ENCODE data around the gene SERPINA12.
"Not testable (repeated sequence)": the region's sequence is repeated elsewhere in the genome, so short reads cannot be mapped to it uniquely, and the experiment has no call there.

The SERPINA12 gene

DNA sequence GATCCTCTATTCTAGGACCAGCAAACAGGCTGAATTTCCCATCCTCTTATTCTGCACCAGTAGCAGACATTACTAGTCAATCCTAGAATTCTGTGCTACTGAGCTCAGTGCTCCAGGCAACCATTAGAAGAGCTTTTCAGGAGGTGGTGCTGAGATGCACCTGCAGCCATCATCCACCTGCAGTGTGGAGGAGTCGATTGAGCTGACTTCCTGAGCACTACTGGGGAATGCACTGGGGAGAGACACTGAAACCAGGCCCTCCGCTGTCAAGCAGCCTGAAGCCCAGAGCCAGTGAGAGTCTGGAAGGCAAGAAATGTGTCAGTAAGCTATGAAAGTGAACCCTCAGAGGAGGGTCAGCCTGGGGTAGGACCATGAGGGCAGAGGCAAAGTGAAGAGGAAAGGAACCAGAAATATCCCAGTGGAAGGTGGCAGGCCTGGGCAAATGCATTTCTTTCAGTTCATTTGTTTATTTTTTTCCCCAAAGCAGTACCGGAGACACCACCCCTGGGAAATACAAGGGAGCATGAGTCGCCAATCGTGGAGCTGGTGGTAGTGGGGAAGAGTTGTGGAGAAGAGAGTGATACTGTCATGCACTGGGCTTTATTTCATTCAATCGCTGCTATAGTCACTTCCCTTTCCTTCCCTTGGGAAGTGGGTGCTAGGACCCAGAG lies 28.9 kb upstream of the SERPINA12 start:
- DNase-seq (ENCODE audit: low spot score): no peak

DNA sequence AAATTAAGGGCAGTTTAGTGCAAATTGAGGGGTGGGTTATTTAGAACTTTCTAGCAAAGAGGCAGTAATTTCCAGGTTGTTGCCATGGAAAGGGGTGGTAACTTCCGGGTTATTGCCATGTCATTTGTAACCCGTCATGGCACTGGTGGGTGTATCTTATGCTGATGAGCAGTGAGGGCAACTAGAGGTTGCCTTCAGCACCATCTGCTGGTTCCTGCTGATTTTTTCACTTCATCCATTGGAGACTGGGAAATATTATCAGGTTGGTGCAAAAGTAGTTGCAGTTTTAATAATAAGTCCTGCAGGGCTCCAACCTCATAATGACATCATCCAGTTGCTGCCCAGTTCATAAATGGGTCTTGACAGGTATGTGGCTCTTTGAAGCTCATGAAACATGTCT lies 27.6 kb upstream of the SERPINA12 start:
- DNase-seq (ENCODE audit: low spot score): no peak

DNA sequence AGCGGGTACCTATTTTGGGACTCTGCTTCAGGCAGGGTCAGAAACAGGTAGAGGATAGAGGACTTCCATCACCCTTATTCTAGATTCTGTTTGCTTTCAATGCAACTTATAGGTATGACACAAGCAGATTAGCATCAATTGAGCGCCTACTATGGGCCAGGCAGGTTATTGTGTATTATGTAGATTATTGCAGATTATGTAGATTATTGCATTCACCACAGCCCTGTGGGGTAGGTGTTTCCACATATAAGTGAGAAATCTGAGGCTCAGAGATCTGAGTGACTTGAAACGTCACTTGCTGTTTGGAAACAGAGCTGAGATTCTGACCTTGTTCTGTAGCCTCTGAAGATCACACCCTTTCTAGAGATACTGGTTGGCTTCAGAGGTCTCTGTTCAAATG lies 26.2 kb upstream of the SERPINA12 start:
- no peak for DNase-seq (ENCODE audit: low spot score)

DNA sequence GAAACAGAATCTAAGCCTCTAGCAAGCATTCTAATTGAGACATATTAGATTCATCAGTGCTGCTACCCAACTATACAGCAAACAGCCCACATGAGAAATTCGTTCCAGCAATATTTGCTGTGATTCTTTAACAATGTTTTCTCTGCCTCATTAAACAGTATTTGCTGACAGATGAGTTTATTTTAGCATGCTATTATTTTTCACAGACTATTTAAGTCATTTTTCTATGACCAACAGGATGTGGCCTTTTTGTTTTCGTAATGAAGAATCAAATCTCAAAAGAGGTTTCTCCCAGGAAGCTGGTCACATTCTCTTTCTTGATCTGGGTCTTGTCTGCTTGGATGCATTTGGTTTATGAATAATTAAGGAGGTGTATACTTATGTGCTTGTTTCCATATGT lies 23.2 kb upstream of the SERPINA12 start:
- no peak for DNase-seq (ENCODE audit: low spot score)

DNA sequence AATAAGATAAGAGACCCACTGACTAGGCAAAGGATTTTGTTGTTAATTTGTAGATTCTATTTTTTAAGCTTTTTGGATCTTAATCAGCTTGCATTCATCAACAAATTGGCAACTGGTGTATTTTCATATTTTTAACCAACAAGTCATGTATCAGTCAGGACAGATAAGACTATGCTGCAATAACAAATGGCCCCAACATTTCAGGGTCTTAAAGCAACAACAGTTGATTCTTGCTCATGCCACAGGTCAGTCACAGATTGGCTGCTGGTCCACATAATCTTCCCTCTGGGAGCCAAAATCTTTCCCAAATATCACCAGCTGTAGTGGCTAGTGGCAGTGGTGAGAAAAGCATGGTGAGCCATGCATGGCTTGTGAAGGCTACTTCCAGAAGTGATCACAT lies 21.9 kb upstream of the SERPINA12 start:
- DNase-seq (ENCODE audit: low spot score): no peak

DNA sequence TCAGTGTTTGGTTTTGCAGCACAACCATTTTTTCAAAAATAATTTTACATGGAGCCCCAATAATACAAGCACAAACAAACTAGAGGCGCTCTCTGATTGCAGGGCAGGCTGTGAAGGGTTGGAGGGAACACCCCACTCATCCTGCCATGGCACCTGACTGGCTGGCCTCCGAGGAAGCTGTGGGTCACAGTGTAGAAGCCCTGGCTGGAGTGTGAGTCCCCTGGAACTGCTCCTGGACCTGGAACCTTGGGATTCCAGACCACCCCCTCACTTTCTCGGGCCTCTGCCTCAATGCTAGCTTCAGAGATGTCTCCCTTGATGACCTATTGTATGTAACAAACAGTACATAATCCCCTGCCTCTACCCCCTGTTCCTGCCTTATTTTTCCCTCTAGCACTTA lies 14.8 kb upstream of the SERPINA12 start:
- DNase-seq (ENCODE audit: low spot score): no peak

DNA sequence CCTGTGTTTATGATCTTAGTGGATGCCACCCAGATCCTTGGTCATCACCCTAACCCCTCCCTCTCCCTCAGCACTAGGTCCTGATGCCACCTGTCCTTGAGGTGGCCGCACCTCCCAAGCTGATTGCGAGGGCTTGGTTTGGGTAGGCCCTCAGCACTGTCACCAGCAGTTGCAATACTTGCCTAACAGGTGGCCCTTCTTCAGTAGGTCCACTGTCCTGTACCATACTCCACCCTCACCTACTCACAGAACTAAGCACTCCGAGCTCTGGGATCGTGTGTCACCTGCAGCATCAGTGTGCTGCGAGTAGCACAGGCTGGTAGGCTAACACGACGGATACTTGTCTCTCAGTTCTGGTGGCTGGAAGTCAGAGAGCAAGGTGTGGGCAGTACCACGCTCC lies 14.0 kb upstream of the SERPINA12 start:
- DNase-seq (ENCODE audit: low spot score): no peak

DNA sequence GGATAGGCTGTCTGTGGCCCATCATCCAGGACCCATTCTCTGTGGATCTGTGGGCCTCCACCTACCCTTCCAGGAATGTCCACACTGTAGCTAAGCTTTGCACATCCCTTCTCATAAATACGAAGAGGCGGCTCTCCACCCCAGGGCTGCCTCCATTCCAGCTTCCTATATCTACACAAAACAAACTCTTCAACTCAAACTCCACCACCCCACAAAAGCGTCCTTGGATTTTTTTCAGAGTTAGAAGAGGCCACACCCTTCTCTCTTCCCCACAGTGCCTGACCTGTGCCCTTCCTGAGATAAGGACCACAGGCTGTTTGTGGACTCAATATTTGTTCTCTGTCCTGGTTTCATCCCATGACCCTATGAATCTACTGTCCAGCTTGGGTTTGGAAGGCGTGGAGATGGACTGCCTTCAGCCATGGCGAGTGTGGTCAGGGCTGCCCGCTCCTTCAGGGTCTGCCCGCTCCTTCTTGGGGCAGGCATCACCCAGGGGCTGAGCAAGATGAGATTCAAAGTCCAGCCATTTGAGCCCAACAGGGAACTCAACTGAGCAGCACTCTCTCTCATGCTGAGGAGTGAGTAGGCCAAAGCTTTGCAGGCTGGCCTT lies 13.0 kb upstream of the SERPINA12 start:
- DNase-seq (ENCODE audit: low spot score): no peak

DNA sequence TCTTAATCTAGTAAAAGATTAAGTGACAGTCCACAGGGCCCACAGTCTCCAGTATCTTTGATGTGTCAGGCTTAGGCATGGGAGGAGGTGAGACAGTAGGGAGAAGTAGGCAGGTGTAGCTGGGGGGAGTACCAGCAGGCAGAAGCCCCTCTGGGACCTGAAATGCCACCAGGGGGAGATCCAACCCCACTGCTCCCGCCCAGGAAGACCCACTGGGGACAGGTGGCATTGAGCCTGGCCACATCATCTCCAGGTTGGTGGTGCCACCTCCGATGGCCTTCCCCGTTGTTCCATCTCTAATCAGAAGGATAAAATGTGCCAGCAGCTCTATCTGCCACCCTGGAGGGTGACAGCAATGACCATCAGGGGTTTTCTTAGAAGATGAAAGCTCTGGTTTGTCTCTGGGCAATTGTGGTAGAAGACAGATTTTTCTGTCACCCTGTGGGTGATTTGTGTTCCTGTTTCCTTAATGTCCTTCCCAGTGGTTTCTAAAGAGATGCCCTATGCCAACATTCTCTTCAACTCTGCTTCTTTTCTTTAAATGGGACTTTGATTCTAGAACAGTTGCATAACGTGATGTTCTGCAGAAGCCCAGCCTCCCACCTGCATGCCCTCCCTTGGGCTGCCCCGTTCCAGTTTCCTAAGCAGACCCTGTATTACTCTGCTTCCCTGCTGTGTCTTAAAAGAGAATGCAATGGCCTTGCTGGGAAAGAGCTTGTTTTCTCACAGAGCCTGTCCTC lies 12.3 kb upstream of the SERPINA12 start:
- DNase-seq (ENCODE audit: low spot score): no peak

DNA sequence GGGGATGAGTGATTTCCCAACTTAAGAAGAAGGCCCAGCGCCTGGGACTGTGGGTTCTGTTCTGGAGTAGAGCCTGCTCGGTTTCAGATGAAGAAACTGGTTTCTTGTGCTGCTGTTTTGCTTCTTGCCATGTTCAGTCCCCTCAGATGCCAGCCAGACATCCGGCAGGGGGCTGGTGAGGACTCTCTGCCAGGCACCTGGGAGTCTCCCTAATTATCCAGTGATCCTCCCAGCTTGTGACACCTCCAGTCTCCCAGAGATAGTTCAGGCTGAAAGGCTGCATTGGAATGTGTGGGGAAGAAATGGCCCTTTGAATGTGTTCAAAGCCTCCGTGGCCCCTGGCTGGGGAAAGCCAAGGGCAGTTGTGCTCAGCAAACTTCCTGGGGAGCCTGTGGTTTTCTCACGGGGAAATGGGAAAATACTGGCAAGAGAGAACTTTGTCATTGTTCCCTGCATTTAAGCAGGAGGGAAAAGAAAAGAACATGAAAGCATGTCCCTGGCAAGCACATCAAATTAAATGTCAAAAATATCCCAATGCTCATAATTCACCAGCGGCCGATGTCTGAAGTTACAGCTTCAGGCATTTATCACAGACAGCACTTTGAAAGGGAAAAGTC lies 8.5 kb upstream of the SERPINA12 start:
- no peak for DNase-seq (ENCODE audit: low spot score)

DNA sequence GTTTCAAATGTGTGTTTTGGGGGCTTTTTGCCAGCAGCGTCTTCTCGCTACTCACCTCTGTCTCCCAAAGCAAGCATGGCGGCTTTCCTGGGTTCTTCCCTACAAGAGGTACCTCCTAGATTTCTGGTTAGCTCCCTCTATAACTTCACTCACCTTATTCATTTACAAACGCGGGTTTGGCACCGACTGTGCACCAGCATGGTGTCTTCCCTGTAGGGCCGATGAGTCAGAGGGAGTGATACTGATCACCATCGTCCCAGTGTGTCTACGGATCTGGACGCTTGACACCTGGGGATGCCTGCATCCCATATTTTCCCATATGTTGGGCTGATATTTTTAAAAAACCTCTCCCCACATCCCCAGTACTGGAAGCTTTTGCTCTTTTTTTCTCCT lies 8.0 kb upstream of the SERPINA12 start:
- no peak for DNase-seq (ENCODE audit: low spot score)

DNA sequence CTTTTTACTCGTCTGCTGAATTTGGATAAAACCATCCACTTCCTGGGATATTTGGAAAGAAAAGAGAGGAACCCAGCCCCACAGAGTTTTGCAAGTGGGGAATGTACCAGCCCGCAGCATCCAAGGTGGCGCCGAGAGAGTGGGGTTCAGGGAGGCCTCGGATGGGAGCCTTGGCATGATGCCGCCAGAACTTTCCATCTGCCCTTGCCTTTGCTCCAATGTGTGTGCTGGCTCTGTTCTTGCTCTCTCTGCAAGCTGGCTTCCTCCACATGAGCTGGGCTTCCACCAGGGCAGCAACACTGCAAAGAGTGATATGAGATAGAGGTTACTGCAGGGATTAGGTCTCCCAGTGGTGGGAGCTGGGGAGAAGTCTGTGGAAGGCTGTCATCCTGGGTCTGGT lies 6.6 kb upstream of the SERPINA12 start:
- no peak for DNase-seq (ENCODE audit: low spot score)

DNA sequence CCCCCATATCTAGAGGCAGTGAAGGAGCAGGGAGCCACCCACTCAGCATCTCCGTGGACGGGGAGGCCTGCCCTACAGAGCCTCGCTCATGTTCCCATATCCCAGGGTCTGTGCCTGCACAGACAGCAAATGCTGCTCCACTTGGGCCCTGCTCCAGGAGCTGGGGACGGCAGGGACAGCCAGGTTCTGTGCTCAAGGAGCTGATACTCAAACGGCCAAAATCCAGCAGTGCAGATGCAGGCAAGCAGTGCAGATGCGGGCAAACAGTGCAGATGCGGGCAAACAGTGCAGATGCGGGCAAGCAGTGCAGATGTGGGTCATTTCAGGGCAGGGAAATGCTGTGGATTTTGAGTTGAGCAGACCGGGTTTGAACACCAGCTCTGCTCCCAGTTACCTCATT lies 6.2 kb upstream of the SERPINA12 start:
- DNase-seq (ENCODE audit: low spot score): no peak

DNA sequence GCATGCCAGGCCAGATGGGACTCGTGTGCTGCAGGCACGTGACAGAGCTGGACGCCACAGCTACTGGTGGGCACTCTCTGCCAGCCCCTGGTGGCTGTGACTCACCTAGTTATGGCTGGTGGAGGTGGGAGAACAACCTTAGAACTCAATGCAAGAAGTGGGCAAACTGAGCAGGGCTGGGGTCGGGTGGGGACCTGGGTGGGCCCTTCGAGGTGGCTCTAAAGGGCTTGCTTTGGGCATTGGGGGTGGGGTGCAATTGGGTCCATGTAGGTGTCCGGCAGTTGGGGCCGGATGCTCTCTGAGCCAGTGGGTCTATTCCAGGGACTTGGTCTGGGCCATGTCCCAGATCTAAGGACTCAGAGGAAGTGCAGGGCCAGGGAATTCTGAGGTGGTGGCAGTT lies 5.1 kb upstream of the SERPINA12 start:
- DNase-seq (ENCODE audit: low spot score): no peak

DNA sequence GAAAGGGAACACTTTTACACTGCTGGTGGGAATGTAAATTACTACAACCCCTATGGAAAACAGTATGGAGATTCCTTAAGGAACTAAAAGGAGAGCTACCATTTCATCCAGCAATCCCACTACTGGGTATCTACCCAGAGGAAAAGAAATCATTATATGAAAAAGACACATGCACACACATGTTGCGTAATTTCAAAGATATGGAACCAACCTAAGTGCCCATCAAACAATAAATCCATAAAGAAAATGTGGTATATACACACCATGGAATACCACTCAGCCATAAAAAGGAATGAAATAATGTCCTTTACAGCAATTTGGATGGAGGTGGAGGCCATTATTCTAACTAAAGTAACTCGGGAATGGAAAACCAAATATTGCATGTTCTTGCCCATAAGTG lies 1.2 kb upstream of the SERPINA12 start:
- DNase-seq (ENCODE audit: low spot score): not testable (repeated sequence)

DNA sequence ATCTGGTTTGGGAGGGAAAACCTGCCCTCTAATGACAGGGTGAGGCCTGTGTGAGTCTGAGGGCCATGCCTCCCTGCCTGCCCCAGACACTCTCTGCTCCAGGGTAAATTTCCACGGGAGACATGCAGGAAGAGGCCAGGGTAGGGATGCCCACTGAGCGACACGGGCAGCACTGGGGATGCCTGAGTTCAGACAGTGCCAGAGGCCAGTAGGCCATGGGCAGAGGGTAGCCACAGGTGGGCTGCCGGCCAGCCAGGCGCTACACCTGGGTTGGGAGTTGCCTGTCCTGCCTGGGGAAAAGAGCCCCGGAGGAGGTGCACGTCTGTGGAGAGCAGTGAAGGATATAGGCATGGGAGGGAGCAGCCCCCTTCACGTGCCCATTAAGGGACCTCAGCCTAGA lies 3.6 kb downstream of the SERPINA12 start:
- no peak for DNase-seq (ENCODE audit: low spot score)

DNA sequence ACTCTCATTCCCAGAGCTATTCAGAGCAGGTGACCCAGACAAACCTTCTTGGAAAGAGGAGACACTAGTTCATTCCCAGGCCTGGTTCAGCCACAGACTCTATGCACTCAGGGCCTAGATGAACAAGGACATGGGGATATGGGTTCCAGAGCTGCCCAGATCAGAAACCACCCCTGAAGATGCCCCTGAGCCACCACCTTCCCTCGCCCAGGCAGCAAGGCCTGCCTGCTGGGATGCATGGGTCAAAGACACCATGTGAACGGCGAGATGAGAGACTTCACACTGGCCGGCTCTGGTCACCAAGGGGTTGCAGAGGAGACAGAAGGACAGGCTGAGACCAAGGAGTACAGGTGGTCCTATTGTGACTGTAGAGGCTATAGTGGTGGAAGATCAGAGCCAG lies 4.1 kb downstream of the SERPINA12 start:
- no peak for DNase-seq (ENCODE audit: low spot score)

DNA sequence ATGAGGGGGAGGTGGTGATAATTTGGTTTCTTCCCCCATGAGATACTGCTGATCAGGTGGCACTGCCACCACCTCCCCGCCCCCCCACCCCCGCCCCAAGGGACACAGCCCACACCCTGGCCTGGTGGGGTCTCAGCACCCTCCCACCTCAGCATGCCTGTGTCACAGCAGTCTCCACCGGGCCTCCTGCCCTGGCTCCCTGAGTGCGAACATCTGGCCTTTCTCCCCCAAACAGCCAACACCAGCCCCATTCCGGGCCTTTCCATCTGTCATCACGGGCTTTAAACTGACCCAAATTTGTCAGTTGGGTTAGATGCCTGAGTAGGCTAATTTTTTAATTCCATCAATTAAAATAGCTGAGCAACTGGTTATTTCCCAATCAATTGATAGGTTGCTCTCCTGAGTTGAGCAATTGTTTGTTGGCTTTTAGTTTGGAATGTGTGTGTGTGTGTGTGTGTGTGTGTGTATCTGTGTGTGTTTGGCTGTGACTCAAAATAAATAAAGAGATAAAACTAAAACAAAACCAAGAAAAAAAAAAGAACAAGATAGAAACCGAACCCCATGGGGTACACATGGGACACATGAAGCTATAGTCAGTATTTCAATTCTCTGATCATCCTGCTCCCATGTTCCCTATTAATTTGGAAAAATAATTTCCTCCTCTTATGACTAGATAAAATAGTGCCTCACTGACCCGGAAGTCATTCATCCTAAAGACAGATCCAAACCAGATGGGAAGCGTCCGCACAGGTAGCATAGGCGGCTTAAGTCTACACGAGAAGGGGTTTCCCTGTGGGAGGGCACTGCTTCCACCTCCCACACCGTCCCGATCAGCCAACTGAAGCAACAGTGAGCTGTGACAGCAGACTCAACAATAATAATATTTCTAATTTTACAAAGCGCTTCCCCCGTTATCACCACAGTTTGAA lies 7.4 kb downstream of the SERPINA12 start:
- no peak for DNase-seq (ENCODE audit: low spot score)

DNA sequence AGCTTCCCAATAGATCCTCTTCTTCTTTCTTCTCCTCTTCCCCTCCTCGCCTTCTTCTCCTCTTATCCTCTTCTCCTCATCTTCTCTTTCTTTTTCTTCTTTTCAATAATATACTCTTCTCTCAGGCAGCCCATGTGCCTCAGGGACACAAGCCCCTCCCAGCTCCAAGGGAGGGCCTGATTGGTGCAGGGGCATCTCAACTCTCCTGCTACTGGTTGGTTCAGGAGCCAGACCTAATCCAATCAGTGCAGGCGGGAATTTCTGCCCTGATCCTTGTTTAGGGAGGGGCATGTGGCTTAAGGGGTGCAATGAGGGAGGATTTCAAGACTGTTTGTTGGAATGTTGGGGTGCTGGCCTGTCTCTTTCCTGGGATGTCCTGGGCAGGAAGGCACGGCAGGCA lies 9.0 kb downstream of the SERPINA12 start:
- no peak for DNase-seq (ENCODE audit: low spot score)

DNA sequence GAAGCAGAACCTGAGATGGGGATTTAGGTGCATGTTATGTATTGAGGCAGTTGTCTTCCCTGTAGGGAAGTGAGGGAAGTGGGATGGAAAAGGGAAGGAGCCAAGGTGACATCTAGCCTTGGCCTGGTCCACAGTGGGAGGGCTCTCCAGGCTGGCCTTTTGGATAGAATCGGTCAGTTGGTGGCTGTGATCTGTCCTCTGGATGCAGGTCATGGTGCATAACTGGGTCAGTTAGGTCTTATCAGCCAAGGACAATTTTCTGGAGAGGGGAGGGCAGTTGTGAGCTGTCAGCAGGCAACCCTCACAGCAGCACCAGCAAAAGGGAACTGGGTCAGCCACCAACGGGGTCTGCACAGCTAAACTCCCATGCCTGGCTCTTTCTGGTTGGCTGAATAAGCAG lies 9.6 kb downstream of the SERPINA12 start:
- DNase-seq (ENCODE audit: low spot score): no peak

DNA sequence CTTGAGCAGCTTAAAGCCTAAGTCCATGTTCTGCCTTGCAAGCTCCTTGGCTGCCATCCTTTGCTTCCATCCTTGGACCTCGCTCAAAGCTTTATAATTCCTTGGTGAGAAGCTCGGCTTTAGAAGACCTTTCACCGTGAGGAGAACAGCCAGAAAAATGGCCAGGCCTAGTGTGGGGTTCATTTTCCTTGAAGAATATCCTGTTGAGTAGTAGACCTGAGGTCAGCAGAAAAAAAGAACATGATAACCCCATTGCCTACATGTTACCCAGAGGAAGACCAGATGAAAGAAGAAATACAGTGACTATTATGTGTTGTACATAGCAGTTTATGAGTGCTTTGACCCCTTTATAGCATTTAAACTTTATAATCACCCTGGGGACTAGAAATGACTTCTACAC lies 11.1 kb downstream of the SERPINA12 start:
- no peak for DNase-seq (ENCODE audit: low spot score)

DNA sequence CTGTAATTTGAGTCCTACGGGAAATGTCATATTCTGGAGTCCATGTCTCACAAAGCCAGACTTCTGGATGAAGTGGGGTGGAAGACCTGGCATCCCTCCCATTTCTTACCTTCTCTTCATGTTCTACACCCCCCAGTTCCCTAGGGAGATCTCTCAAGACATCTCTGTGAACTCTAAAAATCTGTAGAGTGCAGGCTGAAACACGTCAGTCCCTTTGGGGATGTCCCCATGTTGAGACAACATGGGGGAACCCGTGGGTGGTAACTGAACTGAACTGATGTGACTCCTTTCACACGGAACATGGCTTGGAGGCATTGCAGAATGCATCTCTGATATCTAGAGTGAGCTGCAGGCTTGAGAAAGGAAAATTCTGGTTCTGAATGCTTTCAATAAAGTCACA lies 15.2 kb downstream of the SERPINA12 start:
- no peak for DNase-seq (ENCODE audit: low spot score)

Data from SK-N-DZ (cell line).